K562 (cell line): Measurements from ENCODE around the gene GIPC3. TPM values are rescaled to one million over a fixed set of nuclear protein-coding genes. Genes with fewer than 3 reads are reported as not detected.

Experiments used
- ARHGAP35 ChIP-seq: fragments of 450-650 bp; IDR thresholded peaks from 2 replicates; pipeline ENCODE4 v1.6.1; 2018; ENCODE audit not compliant: partially characterized antibody
- ERF ChIP-seq: fragments of 450-650 bp; formaldehyde crosslinking; IDR thresholded peaks from 2 replicates; pipeline ENCODE4 v1.4.0; 2020; ENCODE audit warnings: mild to moderate bottlenecking, mixed read lengths
- ETV6 ChIP-seq, 3 experiments: fragments of 150-350 bp in 1 of 3; sonication (generic) in 1 of 3; formaldehyde crosslinking in 1 of 3; IDR thresholded peaks; 2 replicates each; pipeline versions ENCODE4 v1.6.1 to v1.8.0; 2014 to 2022; ENCODE audit warnings: borderline replicate concordance in 2 of 3, low read depth in 2 of 3, antibody characterized with exemption in 1 of 3, low read length in 1 of 3, mild to moderate bottlenecking in 1 of 3, missing genetic modification reagents in 1 of 3
- FOXA1 ChIP-seq: fragments of 450-650 bp; IDR thresholded peaks from 2 replicates; pipeline ENCODE4 v1.6.1; 2016; ENCODE audit warnings: mild to moderate bottlenecking, borderline replicate concordance
- GTF2F1 ChIP-seq: IDR thresholded peaks from 2 replicates; pipeline ENCODE4 v1.6.1; 2011; ENCODE audit warnings: low read depth, low read length, improper control_type of control experiment
- HINFP ChIP-seq: fragments of 450-650 bp; conservative IDR thresholded peaks from 2 replicates; pipeline ENCODE4 v1.6.1; 2016; ENCODE audit warnings: missing genetic modification characterization, low read depth, mild to moderate bottlenecking, control low read depth, missing compliant biosample characterization
- HNRNPK ChIP-seq: fragments of 200-400 bp; formaldehyde crosslinking; IDR thresholded peaks from one replicate; pipeline ENCODE4 v1.6.1; 2018; ENCODE audit warnings: mild to moderate bottlenecking, low read depth, low read length; ENCODE audit not compliant: poor library complexity, severe bottlenecking
- L3MBTL2 ChIP-seq: fragments of 450-650 bp; IDR thresholded peaks from 2 replicates; pipeline ENCODE4 v1.6.1; 2016; ENCODE audit warnings: mild to moderate bottlenecking, moderate library complexity
- NFRKB ChIP-seq: fragments of 450-650 bp; IDR thresholded peaks from 2 replicates; pipeline ENCODE4 v1.6.1; 2016; ENCODE audit warnings: low read depth
- PRPF4 ChIP-seq: fragments of 200-400 bp; formaldehyde crosslinking; IDR thresholded peaks from one replicate; pipeline ENCODE4 v1.6.1; 2017; ENCODE audit warnings: low read length, low read depth, mild to moderate bottlenecking; ENCODE audit not compliant: insufficient read depth, poor library complexity, severe bottlenecking
- RAD51 ChIP-seq: fragments of 450-650 bp; IDR thresholded peaks from 2 replicates; pipeline ENCODE4 v1.7.1; 2016; ENCODE audit warnings: low read depth, mild to moderate bottlenecking, borderline replicate concordance
- RBM17 ChIP-seq: fragments of 200-400 bp; formaldehyde crosslinking; IDR thresholded peaks from 2 replicates; pipeline ENCODE4 v1.6.1; 2017; ENCODE audit warnings: low read depth, mild to moderate bottlenecking, low read length, borderline replicate concordance
- SMARCC2 ChIP-seq: fragments of 450-650 bp; IDR thresholded peaks from 2 replicates; pipeline ENCODE4 v1.6.1; 2017; ENCODE audit warnings: antibody characterized with exemption, moderate library complexity, mild to moderate bottlenecking, low read depth
- STAT5B ChIP-seq: fragments of 250-450 bp; sonication (Bioruptor Pico); IDR thresholded peaks from 2 replicates; pipeline ENCODE4 v1.8.0; 2021; ENCODE audit warnings: mild to moderate bottlenecking, inconsistent platforms
- STAT6 ChIP-seq: sonication (generic); formaldehyde crosslinking; IDR thresholded peaks from 2 replicates; pipeline ENCODE4 v1.8.1; 2023; ENCODE audit warnings: mild to moderate bottlenecking, missing genetic modification reagents
- THAP7 ChIP-seq: fragments of 250-450 bp; sonication (Bioruptor Pico); IDR thresholded peaks from 2 replicates; pipeline ENCODE4 v1.5.0; 2021
- ZNF121 ChIP-seq: sonication (generic); formaldehyde crosslinking; conservative IDR thresholded peaks from 2 replicates; pipeline ENCODE4 v1.8.0; 2022; ENCODE audit warnings: missing genetic modification reagents
- ZNF212 ChIP-seq: fragments of 450-650 bp; formaldehyde crosslinking; IDR thresholded peaks from 2 replicates; pipeline ENCODE4 v1.4.0; 2020; ENCODE audit warnings: mild to moderate bottlenecking
- ZNF232 ChIP-seq: sonication (generic); formaldehyde crosslinking; IDR thresholded peaks from 2 replicates; pipeline ENCODE4 v1.8.0; 2022; ENCODE audit warnings: mild to moderate bottlenecking, missing genetic modification reagents
- ZNF395 ChIP-seq: fragments of 200-800 bp; sonication (Bioruptor generic); IDR thresholded peaks from 2 replicates; pipeline ENCODE4 v1.6.1; 2017; ENCODE audit warnings: missing genetic modification characterization, missing compliant biosample characterization
- ZNF780A ChIP-seq: fragments of 250-450 bp; sonication (Bioruptor Pico); IDR thresholded peaks from 2 replicates; pipeline ENCODE4 v1.5.0; 2021; ENCODE audit warnings: mild to moderate bottlenecking
- polyA plus RNA-seq, 8 experiments: library from polyadenylated mRNA; depleted of rRNA in 4 of 8; stranded (reverse) in 5 of 8; unstranded in 3 of 8; fragments of >200 nt; fragmentation: Nextera tagmentation in 2 of 8; fragmentation: Illumina TruSeq in 1 of 8; extraction: Ambion mirVana in 2 of 8; extraction: Trizol in 1 of 8; gene quantifications; 2 replicates each; pipeline versions ENCODE4 v1.2.1 to v1.2.3, GENCODE V29; 2011 to 2014; ENCODE audit warnings: inconsistent platforms in 1 of 8, missing spikeins in 1 of 8
- total RNA-seq, 7 experiments: library from RNA; depleted of rRNA in 6 of 7; stranded (reverse); fragments of >200 nt in 6 of 7; fragmentation: Illumina TruSeq in 2 of 7; extraction: Trizol in 2 of 7; gene quantifications; 2 replicates each; pipeline versions ENCODE4 v1.2.1 to v1.2.3, GENCODE V29; 2011 to 2021; ENCODE audit warnings: low replicate concordance in 1 of 7

GIPC3 gene
- total and polyA plus RNA-seq, 9 of the 15 experiments (the other 6 are each of a cell fraction or from before 2014, with no cell fraction given): 0.03 to 3.6 (median 1.5) TPM; not detected in 1

GRCh38 chr19:3576696-3577443, 8.4 kb upstream of the GIPC3 start (continued):
- TF ChIP-seq STAT6 (no peak), ZNF232 (CRISPR knock-in tag) (no peak), FOXA1 (no peak), ZNF212 (CRISPR knock-in tag) (no peak), HNRNPK (peak; percentile 91), RAD51 (no peak), SMARCC2 (no peak), STAT5B (CRISPR knock-in tag) (no peak), ETV6 (IDR thresholded peaks at IDR 0.05; ENCODE audit: borderline replicate concordance in 1 of 2, low read depth in 2 of 2, low read length in 1 of 2) (no peak), ETV6 (CRISPR knock-in tag; IDR thresholded peaks at IDR 0.05; ENCODE audit: borderline replicate concordance) (no peak), GTF2F1 (no peak), ZNF395 (CRISPR knock-in tag) (no peak), THAP7 (no peak), PRPF4 (no peak), L3MBTL2 (peak; percentile 28; the same call in 1 of the 2 replicates), HINFP (tag) (no peak), ARHGAP35 (no peak), ERF (CRISPR knock-in tag) (no peak), RBM17 (no peak), ZNF121 (CRISPR knock-in tag) (no peak), ZNF780A (CRISPR knock-in tag) (no peak), NFRKB (no peak)
